ENCODE results near the gene SMAD3.

Gene SMAD3

GRCh38 chr15:67163180-67163579 is 97.8 kb downstream of the SMAD3 start:
- no peak overlapping the region for H3K4me3 ChIP-seq (ENCODE audit: low read depth, low read length)
- TF ChIP-seq CTCF (conservative IDR thresholded peaks at IDR 0.05; ENCODE audit: low read depth, low read length): no peak
- no peak for DNase-seq (ENCODE audit: low read depth)

DNA sequence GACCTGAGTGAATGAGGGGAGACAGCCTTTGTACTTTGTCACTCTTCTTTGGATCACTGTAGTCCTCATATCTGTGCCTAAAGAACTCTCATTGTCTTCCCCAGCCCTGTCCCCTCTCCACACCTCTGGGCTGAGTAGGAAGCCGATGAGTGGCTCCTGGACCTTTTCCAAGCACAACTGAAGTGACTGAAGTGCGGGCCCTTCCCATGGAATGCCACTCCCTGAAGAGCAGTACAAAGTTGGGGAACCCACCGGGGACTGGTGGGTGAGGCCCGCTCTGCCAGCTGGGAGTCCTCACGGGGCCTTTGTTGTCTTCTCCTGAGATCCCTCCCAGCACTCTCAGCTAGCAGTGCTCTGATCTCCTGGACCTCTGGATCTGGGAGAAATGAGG is 99.0 kb downstream of the SMAD3 start:
- H3K4me3 ChIP-seq (ENCODE audit: low read depth, low read length): no peak overlapping the region
- no peak for TF ChIP-seq CTCF (conservative IDR thresholded peaks at IDR 0.05; ENCODE audit: low read depth, low read length)
- DNase-seq (ENCODE audit: low read depth): peak; percentile 49

GRCh38 chr15:67164811-67165253 is 99.4 kb downstream of the SMAD3 start:
- peak; percentile 21 for TF ChIP-seq CTCF (conservative IDR thresholded peaks at IDR 0.05; ENCODE audit: low read depth, low read length)
- DNase-seq (ENCODE audit: low read depth): no peak
- no peak overlapping the region for H3K4me3 ChIP-seq (ENCODE audit: low read depth, low read length)

- TF ChIP-seq CTCF (conservative IDR thresholded peaks at IDR 0.05; ENCODE audit: low read depth, low read length): no peak
- peak; percentile 95 for DNase-seq (ENCODE audit: low read depth)
- no peak overlapping the region for H3K4me3 ChIP-seq (ENCODE audit: low read depth, low read length)
These were observed 100.2 kb downstream of the SMAD3 start for GRCh38 chr15:67165254-67166253.

GRCh38 chr15:67166280-67167009 is 101.0 kb downstream of the SMAD3 start:
- H3K4me3 ChIP-seq (ENCODE audit: low read depth, low read length): peak overlapping the region; percentile 21
- no peak for DNase-seq (ENCODE audit: low read depth)
- no peak for TF ChIP-seq CTCF (conservative IDR thresholded peaks at IDR 0.05; ENCODE audit: low read depth, low read length)

DNA sequence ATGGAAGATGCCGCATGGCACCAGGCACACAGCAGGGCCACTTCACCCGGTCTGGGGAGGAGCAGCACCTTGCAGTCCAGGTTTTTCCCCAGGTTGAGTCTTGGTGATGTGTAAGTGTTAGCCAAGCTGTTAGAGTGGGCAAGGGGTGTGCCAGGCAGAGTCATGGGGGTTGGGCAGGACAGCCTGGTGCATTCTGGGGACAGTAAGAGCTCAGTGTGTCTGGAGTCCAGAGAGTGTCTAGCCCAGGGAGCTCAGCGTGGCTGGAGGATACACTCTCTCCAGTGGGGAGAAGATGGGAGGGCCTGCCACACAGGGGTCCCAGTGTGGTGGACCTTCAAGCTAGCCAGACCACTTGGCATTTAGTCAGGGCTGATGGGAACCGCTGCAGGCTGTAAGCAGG is 101.7 kb downstream of the SMAD3 start:
- DNase-seq (ENCODE audit: low read depth): no peak
- TF ChIP-seq CTCF (conservative IDR thresholded peaks at IDR 0.05; ENCODE audit: low read depth, low read length): no peak
- peak overlapping the region; percentile 28 for H3K4me3 ChIP-seq (ENCODE audit: low read depth, low read length)

All from choroid plexus epithelial cell (primary cell).